Stimulated activated naive CD8-positive, alpha-beta T cell treated with anti-CD3 and anti-CD28 coated beads, Interleukin-15, Interleukin-2, amounts not matched to agents 100 ng/mL and 50 ng/mL, for 24 hours (primary cell): ENCODE results near the gene PRPF19.

ENCODE experiments used
- H3K27ac Mint-ChIP-seq: one replicate; pipeline ENCODE4 v1.8.0; 2021; ENCODE audit warnings: mild to moderate bottlenecking, mixed read lengths
- H3K27me3 Mint-ChIP-seq: one replicate; pipeline ENCODE4 v1.8.0; 2021; ENCODE audit warnings: mixed read lengths
- H3K36me3 Mint-ChIP-seq: one replicate; pipeline ENCODE4 v1.8.0; 2021; ENCODE audit warnings: low read depth, mixed read lengths
- H3K4me1 Mint-ChIP-seq: one replicate; pipeline ENCODE4 v1.8.0; 2021; ENCODE audit warnings: low read depth, mixed read lengths
- H3K4me3 Mint-ChIP-seq: one replicate; pipeline ENCODE4 v1.8.0; 2021; ENCODE audit warnings: mild to moderate bottlenecking, mixed read lengths
- H3K9me3 Mint-ChIP-seq: one replicate; pipeline ENCODE4 v1.8.0; 2021; ENCODE audit warnings: mixed read lengths

PRPF19 gene

GRCh38 chr11:60859616-60860250, 46.7 kb downstream of the PRPF19 start:
- Mint-ChIP-seq H3K4me3 (no peak overlapping the region), H3K27ac (no peak overlapping the region), H3K4me1 (peaks cover 24% of the 10 kb centered on the region), H3K9me3 (no peaks in the 10 kb centered on the region), H3K27me3 (no peaks in the 10 kb centered on the region), H3K36me3 (no peaks in the 10 kb centered on the region)

- Mint-ChIP-seq H3K27me3 (no peaks in the 10 kb centered on the region), H3K4me1 (peaks cover 24% of the 10 kb centered on the region), H3K27ac (peak overlapping the region; percentile 28), H3K36me3 (peaks cover under 1% of the 10 kb centered on the region), H3K4me3 (no peak overlapping the region), H3K9me3 (no peaks in the 10 kb centered on the region)
Observed at GRCh38 chr11:60858731-60859464, 47.5 kb downstream of the PRPF19 start.

- H3K4me1 Mint-ChIP-seq = peaks cover 24% of the 10 kb centered on the region
- H3K36me3 Mint-ChIP-seq = peaks cover 7% of the 10 kb centered on the region
- H3K27ac Mint-ChIP-seq = peak overlapping the region; percentile 28
- H3K27me3 Mint-ChIP-seq = no peaks in the 10 kb centered on the region
- no peak overlapping the region for H3K4me3 Mint-ChIP-seq
- no peaks in the 10 kb centered on the region for H3K9me3 Mint-ChIP-seq
Observed at GRCh38 chr11:60858236-60858635, 48.1 kb downstream of the PRPF19 start.

DNA sequence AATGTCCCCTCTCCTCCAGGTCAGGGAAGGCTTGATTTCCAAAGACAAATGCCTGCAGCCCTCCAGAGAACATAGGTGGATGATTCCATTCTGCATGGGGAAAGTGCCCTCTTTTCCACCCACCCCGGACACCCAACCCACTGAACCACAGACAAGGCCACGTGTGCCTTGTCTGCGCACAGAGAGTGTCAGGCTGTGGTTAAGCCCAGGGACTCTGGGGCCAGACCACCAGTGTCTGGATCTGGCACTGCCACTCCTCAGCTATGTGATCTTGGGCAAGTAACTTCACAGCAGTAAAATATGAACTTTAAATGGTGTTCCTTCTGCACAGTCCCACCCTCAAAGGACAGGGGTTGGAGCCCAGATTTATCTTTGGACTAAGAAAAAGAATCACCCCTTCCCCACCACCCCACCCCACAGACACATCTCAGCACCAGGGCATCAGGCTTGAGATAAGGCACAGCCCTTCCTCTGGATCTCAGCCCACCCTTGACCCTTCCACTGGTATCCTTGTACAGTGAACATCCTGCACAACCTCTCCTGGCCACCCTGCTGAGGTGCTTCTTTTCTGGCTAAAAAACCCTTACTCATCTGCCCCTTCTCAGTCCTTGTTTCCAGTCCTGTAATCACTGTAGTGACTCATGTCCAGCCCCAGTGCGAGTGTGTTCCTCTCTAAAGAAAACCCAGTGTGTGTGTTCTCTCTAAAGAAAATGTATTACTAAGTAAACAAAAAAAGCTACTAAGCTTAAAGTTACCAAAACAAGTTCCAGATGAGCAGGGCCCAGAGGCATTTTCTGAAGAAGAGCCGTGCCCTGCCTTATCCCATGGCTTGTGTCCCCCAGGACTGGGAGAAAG, 48.8 kb downstream of the PRPF19 start:
- no peak overlapping the region for H3K4me3 Mint-ChIP-seq
- no peaks in the 10 kb centered on the region for H3K27me3 Mint-ChIP-seq
- H3K4me1 Mint-ChIP-seq = peaks cover 24% of the 10 kb centered on the region
- H3K9me3 Mint-ChIP-seq = no peaks in the 10 kb centered on the region
- peak overlapping the region; percentile 7 for H3K27ac Mint-ChIP-seq
- peaks cover 10% of the 10 kb centered on the region for H3K36me3 Mint-ChIP-seq

DNA sequence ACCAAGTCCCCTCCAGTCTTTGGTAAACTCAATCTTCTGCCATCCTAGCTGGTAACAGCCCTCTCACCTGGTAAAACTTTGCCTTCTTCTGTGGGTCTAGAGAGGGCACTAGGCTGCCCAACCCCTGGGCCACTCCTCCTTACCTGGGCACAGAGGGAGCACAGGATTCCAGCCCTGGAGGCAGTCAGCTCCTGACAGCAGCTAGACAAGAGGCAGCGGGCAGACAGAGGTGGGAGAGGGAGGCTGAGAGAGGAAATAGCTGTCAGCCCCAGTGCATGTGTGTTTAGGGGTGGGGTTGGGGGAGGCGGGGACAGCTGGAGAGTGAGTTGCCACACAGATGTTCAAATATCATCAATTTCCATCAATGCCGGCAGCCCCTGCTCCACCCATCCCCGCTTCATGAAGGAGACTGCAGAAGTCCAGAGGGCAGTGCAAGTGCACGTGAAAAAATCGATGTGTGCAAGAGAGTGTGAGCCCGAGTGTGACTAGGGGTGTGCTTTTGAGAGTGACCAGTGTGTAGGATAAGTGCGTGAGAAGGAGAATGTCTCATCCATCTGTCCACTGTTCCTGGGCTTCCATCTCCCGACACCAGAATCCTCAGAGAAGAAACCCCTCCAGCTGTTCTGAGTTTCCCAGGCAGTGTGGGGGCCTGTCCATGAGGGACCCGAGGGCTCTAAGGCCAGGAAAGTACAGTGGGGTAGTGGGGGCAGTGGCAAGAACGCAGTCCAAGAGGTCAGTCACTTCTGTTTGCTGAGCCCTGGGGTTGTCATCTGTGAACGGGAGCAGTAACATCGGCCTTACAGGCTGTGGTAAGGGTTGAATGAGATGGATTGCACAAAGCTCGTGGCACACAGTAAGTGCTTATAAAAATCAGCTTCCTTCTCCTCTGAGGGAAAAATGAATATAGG, 50.4 kb downstream of the PRPF19 start, which contains the start of gene PTGDR2:
TSS of gene PTGDR2 (minus strand) at position 225 of the 908 bp plus-strand sequence. CDS start 2,228 bp downstream, outside the sequence.
- Mint-ChIP-seq H3K36me3 (peaks cover 23% of the 10 kb centered on the region), H3K4me3 (no peak within 1 kb of the TSS), H3K27ac (no peak within 1 kb of the TSS), H3K4me1 (peaks cover 24% of the 10 kb centered on the region), H3K27me3 (no peaks in the 10 kb centered on the region), H3K9me3 (no peaks in the 10 kb centered on the region)

DNA sequence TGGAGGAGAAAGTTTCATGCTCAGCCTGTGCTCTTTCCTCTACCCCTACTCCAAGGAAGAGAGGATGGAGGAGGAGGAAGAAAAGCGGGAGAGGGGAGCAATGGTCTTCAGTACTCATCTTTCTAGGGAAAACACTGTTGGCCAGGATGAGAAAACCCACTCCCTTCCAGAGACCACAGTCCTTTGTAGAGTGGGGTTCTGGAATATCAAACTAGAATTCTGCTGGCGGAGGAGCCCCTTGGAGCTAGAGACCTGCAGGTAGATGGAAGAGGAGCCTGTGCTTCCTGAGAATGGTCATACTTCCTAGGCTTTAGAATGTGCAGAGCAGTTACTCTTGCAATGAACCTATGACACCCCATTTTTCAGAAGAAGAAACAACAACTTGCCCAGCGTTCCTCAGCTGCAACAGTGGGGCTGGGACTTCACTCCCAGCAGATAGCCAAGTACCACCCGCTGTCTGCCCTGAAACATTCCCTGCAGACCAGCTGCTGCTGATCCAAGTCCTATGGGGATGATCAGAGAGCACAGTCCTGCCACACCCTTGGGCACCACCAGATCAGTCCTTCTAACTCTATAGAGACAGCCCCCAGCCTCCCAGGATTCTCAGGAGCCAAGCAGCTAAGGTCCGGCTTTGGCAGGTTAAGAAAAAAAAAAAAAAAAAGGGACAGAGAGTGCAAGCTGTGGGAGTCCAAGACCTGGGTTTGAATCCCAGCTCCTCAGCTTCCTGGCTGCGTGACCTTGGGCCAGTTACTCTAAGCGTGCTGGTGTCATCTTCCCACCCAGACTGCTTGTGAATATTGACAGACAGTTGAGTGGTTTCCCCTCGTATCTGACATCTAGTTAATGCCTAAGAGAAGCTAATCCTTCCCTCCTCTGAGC, 51.3 kb downstream of the PRPF19 start:
- H3K4me3 Mint-ChIP-seq = no peak overlapping the region
- H3K27me3 Mint-ChIP-seq = no peaks in the 10 kb centered on the region
- no peaks in the 10 kb centered on the region for H3K9me3 Mint-ChIP-seq
- H3K27ac Mint-ChIP-seq = no peak overlapping the region
- H3K4me1 Mint-ChIP-seq = peaks cover 24% of the 10 kb centered on the region
- H3K36me3 Mint-ChIP-seq = peaks cover 30% of the 10 kb centered on the region

DNA sequence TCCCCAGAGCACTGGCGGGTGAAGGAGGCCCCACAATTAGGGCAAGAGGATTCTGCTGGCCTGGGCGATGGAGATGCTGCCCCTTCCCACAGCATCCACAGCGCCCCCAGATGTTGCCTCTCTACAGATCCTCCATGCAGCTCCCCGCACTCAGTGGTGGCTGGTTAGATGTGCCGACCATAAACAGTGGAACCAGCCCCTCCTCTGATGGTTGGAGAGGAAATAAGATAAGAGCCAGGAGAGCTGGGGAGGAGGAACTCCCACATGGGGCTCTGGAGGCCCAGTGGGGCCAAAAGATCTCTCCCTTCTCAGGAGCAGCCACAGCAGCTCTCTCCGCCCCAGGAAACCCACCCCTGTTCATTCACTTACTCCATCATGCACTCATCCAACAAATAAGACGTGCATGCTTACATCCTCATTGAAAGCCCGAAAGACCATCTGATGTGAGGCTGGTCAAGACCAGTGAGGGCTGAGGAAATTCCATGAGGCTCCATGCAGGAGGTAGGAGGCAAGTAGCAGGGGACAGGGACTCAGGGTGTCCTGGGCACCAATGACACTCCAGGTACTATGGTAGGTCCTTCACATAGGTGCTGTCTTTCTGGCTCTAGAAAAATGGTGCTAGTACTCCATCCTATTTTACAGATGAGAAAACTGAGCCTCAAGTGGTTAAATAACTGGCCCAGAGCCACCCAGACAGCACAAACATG, 52.1 kb downstream of the PRPF19 start:
- H3K27me3 Mint-ChIP-seq = no peaks in the 10 kb centered on the region
- peaks cover 36% of the 10 kb centered on the region for H3K36me3 Mint-ChIP-seq
- H3K4me1 Mint-ChIP-seq = peaks cover 23% of the 10 kb centered on the region
- no peaks in the 10 kb centered on the region for H3K9me3 Mint-ChIP-seq
- H3K4me3 Mint-ChIP-seq = no peak overlapping the region
- no peak overlapping the region for H3K27ac Mint-ChIP-seq

- H3K9me3 Mint-ChIP-seq = no peaks in the 10 kb centered on the region
- H3K27me3 Mint-ChIP-seq = no peaks in the 10 kb centered on the region
- peaks cover 13% of the 10 kb centered on the region for H3K4me1 Mint-ChIP-seq
- H3K27ac Mint-ChIP-seq = no peak overlapping the region
- H3K36me3 Mint-ChIP-seq = peaks cover 42% of the 10 kb centered on the region
- H3K4me3 Mint-ChIP-seq = no peak overlapping the region
Observed at GRCh38 chr11:60852982-60853950, 53.1 kb downstream of the PRPF19 start.

DNA sequence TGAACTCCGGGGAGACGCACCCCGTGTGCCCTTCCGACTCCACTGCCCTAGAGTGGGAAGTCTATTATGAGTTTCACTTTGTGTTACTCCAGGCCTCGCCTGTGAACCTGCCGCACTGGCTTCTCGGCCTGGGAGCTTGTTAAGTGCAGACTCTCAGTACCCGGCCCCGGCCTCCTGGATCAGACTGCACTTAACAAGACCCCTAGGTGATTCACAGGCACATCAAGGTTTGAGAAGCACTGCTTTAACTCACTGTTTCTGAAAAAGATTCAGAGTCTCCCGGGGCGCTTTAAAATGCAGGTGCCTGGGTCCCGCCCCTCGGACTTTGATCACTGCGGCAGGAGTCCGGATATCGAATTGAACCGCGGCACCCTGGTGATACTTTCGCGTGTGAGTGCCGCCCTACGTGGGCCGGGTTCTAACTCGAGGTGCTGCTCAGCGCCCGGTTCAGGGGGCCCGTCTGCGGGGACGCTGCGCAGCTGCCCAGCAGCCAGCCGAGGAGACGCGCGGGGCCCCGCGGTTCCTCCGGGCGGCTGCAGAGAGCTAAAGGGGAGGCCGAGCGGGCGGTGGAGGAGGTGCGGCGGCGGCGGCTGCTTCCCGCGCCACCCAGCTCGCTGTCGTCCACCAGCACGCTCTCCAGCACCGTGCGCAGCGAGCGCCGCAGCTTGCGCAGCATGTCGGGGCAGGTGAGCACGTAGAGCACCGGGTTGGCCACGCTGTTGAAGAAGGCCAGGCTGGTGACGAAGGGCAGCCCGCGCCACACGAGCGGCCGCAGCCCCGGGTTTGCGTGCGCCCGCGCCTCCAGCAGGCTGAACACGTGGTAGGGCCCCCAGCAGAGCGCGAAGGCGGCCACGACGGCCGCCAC, 54.0 kb downstream of the PRPF19 start:
- H3K27me3 Mint-ChIP-seq = no peaks in the 10 kb centered on the region
- peaks cover 48% of the 10 kb centered on the region for H3K36me3 Mint-ChIP-seq
- peaks cover 4% of the 10 kb centered on the region for H3K4me1 Mint-ChIP-seq
- H3K9me3 Mint-ChIP-seq = no peaks in the 10 kb centered on the region
- no peak overlapping the region for H3K4me3 Mint-ChIP-seq
- H3K27ac Mint-ChIP-seq = no peak overlapping the region

GRCh38 chr11:60851327-60852104, 54.9 kb downstream of the PRPF19 start:
- Mint-ChIP-seq H3K27me3 (no peaks in the 10 kb centered on the region), H3K27ac (no peak overlapping the region), H3K4me3 (no peak overlapping the region), H3K36me3 (peaks cover 56% of the 10 kb centered on the region), H3K9me3 (no peaks in the 10 kb centered on the region), H3K4me1 (no peaks in the 10 kb centered on the region)
